ENCODE data around the gene CPVL.

The CPVL gene

DNA sequence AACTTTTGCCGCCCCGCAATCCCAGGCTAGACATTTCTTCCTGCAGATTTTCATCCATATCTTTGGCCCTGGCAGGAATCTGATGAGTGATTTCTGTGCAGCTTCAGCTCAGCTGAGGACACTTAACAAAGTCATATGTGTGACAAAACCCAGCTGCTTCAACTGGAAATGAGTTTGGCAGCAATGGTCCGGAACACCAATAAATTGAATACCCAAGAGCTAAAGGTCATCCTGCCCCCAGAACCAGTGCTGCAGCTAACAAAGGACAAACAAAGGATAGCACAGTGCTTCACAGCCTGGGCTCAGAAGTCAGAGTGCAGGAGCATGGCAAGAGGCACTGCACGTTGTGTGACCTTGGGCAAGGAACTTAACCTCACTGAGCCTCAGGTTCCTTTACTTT is 148.2 kb downstream of the CPVL start:
- no peak for DNase-seq

DNA sequence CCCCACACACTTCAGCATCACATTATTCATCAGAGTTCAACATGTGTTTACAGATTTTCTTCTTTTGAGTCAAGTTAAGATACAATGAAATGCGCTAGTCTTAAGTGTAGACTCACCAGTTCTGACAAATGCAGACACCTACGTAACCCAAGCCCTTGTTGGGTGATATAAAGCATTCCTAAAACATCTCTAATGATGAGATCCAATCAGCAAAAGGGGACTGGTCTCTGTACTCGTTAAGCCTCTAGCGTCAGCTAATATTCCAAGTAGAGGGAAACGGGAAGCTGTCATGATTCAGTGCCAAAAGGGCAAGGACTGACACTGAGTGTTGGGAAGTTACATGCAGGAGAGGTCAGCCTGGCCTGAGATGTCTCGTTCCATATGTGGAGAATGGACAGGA is 149.5 kb downstream of the CPVL start:
- DNase-seq: no peak

DNA sequence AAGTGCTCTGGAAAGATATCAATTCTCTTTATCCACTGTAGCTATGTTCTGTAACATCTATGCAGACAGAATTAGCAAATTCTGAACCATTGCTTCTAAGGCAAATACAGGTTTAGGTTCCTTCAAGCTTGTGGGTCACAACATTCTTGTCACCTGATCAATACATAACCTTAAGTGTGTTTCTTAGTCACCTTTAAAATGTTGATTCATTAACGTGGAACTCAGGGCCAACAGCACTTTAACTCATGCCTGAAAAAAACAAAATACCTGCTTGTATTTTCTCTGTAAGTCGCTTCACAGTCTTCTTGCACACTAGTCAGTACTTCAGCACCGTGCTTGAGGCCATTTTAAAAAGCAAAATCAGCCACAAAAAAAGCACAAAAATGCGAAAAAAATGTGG is 153.0 kb downstream of the CPVL start:
- DNase-seq: no peak

DNA sequence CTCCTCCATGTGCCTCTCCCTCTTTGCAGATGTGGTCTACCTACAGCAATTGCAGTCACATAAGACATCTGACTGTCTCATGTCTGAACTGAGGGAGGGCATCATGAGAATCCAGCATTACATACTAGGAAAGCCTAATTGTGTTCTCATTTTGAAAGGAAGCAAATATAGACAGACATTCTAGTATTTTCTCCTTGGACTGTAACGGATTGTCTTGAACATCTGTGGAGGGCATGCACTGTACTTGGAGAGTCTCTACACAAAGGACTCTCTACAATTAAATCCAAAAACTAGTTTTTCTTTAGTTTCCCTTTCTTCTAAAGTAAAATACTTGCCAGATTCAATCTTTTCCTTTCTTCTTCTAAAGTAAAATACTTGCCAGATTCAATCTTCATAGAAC is 153.5 kb downstream of the CPVL start:
- DNase-seq: no peak

DNA sequence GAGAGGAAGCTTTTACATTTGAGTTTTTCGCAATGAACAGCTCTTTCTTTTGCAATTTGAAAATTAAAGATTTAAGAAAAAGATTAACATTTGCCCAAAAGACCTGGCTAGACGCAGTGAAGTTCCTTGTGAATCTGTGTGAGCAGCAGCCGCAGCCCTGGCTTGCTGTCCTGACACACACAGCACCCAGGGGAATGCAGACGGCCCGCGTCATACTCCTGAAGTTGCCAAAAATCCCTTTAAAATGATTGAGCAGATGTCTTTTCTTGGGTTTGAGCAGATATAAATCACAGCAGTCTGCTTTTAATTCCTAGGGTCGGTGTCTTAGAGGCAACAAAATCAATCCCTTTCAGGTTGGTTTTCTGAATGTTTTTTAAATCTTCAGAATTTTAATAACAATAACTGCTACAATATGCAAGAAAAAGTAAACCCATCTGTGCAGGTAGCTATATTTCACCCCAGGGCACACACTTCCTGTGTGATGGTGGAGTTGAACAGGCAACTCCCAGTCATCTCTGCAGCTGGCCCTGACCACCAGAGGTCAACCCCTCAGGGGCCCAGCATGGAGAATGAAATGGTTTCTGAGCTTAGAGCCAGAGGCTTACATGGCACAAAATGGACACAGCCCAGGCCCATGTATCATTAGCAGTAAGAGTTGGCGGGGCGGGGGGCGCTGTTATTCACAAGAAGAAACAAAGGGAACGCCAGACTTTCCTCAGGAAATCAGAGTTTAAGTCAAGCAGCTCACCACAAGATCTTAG is 156.0 kb downstream of the CPVL start:
- no peak for DNase-seq

DNA sequence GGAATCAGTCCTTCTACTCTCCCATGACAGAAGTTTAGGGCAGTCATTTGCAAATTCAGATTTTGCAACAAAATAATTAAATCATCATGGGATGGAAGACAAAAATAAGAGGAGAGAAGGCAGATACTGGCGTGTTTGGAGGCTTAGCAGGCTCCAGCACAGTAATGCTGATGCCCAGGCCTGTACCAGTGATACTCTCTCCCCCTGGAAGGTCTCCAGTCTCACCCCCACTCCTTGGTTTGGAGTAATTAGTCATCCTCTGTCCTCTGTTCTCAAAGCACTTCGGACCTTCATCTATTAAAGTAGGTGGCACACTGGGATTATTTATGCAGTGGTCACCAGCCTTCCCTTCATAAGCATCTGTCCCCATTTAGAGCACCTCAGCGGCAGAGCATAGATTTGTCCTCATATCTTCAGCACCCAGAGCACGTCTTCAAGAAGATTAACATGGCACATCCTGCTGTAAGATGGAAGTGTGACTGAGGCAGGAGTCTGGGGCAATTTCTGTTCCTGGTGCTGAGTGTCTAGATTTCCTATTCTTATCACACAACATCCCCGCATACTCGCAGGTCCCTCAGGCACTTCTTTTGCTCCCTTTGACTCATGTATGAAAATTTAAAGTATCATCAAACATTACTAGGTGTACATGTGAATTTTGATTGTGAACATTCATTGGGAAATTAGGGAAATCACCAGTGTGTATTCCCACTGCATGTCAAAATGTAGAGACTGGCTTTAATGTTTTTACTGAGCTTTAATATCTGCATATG is 156.9 kb downstream of the CPVL start:
- no peak for DNase-seq

DNA sequence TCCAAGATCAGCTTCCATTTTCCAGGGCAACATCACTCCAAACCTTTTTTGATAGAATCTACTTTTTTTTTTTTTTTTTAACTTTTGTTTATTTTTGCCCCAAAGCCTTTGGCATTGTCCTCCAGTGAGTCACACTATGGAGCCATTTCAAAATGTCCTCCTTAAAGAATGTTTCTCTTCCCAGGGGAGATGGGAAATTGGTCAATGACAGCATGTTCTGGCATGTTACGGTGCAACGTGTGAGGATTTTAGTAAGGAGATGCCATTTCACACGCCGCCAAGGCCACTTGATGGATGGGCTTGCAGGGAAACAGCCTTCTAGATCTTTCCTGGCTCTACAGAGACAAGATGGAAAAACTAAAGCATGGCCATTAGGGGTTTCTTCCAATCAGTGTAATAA is 157.5 kb downstream of the CPVL start:
- DNase-seq: no peak

DNA sequence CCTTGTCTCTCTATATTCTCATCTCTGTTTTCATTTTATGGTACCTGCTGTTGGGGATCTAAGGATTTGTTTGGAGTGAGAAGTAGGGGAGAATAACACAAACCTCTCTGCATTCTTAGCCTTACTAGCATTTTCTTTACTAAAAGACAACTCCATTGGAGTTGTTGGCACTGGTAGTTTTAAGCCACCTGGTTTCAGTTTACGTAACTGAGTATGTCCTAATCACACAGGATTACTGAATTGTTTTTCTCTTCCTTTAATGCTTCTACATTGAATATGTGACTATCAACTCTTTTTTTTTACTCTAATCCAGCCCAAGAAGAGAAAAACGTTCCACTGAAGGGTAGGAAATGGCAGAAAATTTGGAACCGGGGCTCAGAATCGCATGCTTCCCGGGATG is 158.2 kb downstream of the CPVL start:
- DNase-seq: no peak

DNA sequence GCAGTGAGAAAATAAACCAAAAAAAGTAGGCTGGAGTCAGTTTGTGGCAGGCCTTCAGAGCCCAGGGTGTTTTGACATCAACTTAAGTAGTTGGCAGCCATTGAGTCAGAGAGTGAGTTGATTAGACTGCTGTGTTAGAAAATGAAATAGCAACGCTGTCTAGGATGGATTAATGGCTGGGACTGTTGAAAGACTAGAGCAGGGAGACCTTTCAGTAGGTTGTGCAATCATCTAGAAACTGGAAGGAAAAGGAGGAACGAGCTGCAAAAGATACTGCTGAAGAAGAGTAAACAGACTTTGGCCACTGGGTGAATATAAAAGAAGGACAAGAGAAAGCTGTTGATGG is 159.6 kb downstream of the CPVL start:
- DNase-seq: no peak

DNA sequence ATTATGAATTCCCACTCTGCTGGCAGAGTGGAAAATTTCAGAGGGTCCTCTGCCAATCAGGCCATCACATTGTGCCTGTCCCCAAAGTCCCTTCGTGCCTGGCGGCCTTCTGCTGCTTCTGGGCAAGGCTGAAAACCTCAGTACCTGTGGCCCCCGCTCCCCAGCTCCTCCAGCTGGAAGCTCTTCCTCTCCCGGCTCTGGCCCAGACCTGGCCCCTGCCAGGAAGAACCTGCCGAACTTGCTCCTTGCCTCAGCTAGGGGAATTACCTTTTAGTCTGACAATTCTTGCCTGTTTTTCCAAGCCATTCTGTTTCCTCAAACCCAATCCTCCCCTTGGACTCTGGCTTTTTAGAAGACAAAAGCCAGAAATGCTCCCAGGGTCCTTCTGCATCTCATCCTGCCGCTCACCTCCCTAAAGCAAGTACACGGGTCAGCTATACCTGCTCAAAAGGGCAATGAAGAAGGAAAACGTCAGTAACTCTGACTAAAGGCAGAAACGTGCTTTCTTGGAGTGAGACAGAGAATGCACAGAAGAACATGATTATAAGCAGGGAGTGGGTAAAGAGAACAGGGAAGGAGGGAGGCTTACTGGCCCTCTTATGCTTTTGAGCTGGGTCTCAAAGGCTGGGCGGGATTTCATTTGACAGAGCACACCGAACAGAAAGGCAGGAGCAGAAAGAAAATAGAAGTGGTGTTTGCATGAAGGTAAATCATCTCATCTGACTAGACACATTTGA is 160.1 kb downstream of the CPVL start:
- DNase-seq: no peak

DNA sequence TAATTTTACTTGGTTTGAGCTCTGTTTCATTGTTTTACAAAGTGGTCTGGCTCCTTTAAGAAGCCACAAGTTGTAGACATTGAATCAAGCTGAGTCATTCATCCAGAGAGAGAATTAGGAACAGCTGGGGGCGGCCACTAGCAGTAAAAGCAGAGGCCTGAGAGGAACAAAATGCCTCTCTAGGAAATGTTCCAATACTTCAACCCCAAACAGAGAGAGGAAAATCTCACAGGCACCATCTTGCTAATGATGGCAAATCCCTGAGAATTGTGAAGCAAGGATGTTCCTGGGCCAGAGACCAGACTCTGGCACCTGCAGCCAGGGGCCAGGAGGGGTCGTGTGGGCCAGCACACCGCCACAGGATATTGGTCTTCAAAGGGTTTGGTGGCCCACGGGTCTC is 161.7 kb downstream of the CPVL start:
- DNase-seq: no peak

DNA sequence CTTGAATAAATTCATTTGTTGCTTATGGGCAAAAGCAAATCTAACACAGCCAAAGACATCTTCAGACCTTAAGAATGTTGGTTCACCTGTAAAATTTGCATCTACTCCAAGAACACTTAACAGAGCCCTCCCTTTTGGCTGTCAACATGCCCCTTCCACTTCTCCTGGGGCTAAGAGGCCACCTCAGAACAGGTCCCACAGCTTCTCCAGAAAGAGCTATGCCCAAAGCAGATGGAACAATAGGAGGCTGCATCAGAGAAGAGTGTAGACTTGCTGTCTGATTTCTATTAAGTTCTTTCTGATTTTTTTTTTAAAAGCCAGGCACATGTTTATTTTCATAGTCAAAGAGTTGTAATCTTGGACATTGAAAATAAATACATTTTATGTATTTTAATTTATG is 162.1 kb downstream of the CPVL start:
- DNase-seq: no peak

DNA sequence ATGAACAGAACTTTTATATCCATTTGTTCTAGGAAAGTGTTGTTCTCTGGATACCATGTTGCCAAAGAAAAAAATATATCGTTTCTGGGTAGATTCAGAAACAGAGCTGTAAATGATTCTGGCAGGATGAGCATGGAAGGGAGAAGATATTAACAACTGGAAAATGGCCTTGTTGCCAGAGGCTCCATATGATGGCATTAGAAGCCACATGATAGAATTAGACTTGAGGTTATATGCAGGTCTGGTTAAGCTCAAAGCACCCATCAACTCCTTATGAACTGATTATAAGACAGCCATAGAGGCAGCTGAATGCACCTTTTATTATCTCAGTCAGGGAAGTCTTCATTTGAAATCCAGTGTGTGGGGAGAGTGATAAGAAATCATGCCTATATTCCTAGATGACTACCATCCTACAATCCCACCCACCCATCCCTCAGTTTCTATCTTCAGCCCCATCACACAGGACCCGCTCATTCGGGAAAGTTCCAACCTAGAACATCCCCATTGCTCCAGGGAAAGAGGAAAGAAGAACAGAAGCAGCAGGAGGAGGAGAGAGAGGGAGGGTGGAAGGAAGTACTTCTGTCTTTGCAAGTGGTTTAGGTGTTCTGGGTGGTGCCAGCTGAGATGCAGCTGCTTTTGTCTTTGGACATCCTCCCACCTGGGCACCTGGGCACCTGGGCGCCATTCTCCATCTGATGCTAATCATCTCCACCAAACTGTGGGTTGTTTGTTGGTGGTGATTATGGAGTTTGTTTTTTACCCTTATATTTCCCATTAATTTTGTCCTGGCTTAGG is 162.7 kb downstream of the CPVL start:
- DNase-seq: no peak

DNA sequence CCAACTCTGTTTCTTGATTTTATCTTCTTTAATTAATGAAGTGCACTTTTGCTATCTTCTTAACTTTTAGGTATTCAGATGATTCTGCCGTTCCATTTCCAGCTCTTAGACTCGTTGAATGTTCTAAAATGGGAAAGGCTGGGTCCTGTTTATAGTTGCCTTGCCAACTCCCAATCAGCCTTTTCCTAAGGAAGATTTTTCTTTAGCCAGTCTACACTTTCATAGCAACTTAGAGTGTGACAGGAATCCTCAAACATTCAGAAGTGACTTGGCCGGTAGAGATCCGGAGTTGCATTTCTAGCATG is 165.2 kb downstream of the CPVL start:
- DNase-seq: no peak

DNA sequence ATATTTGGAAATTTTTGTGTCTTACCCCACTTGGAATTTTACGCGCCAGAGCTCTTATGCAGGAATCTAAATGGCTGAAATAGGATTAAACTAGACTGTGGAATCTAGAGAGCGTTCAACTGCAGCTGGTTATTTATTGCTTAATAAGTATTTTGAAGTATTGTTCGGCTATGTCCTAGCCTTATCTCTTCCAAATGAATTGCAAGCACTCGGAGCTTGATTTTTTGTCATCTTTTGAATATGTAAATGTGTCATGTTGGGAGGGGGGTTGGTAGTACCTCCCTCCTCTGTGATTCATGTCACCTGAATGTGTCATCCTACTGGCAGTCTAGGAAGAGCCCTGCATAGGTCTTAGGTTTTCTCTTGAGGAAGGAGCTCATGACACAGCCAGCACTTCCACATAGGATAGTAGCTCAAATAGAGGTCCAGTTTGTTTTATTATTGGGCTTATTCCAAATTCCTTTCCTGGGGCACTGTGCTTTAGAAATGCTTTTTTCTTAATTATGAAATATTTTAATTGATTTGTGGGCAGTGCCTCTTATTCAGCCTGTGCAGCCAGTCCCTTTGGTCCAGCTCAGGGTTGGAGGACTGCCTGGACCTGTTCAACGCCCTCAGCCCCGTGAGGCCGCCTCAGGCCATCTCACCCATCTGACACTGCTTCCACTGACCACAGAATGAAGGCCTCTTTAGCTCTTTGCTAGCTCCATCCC is 165.7 kb downstream of the CPVL start:
- no peak for DNase-seq

DNA sequence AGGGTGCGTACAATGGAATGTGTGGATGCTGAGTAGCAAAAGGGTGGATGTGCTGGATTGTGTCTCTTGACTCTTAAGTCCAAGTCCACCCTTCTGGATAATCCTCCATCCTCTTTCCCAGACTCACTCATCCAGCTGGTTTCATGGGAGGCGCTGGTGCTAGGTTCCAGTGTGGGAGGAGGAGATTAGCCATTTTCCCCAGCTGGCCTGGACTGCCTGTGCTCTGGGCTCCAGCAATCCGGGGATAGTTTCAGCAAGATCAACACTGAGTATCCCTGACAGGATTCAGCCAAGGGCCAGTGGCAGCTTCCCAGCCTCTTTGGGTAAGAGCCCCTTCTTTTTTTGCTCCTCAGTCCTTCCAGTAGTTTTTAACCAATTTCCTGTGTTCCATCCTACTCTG is 166.6 kb downstream of the CPVL start:
- DNase-seq: no peak

DNA sequence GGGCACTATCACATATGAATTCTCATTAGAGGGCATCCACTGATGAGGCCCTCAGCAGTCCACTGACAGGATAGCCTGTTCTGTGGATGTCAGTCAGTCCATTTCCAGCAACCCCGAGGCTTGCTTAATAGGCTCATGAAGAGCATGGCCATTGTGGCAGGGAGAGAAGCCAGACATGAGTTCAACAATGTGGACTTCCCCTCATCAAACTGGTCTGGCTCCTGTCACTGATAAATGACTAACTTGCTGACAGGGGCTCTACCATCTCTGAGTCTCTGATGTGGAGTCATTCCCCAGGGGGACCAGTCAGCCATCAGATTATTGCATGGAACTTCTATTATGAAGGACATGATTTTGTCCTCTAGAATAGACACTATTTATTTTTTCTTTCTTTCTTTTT is 168.5 kb downstream of the CPVL start:
- DNase-seq: no peak

DNA sequence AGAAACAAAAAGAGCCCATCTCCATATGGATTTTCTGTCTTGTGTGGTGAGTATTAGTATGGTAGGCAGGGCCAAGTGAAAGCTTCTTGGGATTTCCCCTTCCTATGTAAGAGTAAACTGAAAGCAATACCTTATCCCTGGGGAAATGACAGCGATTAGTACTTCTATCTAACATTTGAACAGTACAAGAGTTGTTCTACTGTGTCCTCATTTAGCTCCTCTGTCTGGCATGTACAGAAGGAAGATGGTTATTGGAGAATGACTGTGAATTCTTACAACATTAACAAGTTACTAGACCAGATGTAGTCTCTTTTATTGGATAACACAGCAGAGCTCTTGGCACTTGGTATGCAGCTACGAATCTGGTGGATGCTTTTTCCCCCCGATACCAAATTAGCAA is 170.3 kb downstream of the CPVL start:
- no peak for DNase-seq

DNA sequence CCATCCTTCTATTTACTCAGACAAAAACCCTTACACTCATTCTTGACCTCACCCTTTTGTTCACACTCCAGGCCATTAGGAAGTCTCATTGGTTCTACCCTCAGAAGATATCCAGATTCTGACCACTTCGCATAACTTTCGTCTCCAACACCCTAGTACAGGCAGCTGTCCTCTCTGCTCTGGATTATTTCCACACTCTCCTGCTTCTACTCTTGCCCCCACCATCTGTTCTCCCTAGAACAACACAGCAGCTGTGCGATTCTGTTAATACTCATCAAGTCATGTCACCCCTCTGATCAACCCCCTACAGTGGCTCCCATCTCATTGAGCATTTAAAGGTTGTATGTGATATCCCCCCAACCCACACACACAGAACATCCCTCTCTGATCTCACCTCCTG is 172.7 kb downstream of the CPVL start:
- no peak for DNase-seq

DNA sequence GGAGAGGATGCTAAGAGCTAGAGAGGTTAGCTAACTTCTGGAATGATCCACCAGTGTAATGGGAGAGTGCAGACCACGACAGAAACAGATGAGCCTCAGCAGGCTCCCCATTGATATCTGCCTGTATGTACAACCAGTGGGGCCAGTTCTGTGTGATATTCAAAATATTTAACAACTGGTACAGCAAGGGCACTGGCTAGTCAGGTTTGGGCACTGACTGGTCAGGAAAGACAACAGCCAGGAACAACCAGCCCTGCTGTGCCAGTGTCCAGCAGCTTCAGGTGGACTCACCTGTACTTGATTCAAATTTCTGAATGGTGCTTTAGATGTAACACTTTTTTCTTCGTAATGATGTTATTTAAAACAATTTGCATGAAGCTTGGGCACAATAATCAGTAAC is 182.3 kb downstream of the CPVL start:
- DNase-seq: no peak

DNA sequence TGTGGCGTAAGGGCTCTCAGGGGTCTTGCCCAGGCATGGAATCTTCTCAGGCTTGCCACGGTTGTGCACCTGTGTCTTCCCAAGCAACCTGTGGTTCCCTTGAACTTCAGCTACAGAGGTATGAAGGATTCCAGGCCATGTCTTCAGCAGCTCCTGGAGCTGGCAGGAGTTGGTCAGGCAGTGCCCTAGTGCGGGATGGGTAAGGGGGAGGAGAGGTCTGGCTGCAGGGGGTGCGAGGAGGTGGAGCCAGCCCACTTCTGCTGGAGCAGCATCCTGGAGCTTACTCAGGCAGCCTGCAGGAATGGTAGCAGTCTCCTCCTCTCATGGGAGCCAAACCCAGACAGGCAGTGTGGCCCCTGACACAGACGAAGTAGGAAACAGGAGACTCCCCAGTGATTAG is 184.4 kb downstream of the CPVL start:
- no peak for DNase-seq

DNA sequence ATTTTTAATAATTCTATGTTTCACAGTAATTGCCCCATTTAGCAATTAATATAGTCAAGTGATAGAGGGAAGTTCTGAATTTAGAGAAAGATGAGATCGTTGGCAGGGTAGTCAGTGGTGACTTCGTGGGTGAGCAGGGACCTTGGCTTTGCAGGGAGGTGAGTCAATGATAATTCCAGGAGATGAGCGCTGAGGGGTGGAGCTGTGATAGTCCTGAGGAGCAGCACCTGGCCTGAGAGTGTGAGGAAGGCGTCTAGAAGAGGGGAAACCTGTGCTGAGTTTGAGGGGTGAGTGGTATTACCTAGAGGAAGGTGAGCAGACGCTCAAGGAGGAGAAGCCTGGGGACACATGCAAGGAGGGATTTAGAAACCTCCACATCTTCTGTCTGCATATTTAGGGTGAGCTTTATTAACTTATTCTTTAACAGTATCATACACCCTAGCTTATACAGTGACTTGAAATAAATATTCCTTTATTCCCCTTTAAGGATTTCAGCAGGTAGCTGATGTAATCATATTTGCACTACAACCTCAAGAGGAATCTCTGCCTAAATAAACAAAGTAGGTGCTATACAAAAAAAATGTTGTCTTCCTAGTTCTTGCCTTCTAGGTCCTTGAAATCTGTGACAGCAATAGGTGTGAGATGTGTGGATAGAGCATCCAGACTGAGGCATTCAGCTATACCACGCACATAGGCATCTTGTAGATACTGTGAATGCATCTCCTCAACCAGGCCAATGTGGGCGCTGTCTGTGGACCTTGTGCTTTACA is 186.1 kb downstream of the CPVL start:
- no peak for DNase-seq
